ACC112 (cell line): ENCODE data around the gene CKS1B.

ENCODE experiments used
- H2AFZ ChIP-seq: fragments of 200-600 bp; sonication (generic); one replicate; pipeline ENCODE4 v1.6.0; 2017; ENCODE audit warnings: antibody characterized with exemption, low read length; ENCODE audit not compliant: unreplicated experiment
- H3K27ac ChIP-seq: fragments of 200-600 bp; sonication (generic); 2 replicates; pipeline ENCODE4 v1.5.1; 2014; ENCODE audit warnings: low read depth, mild to moderate bottlenecking, antibody characterized with exemption, low read length, moderate library complexity
- H3K27me3 ChIP-seq: fragments of 200-600 bp; sonication (generic); 2 replicates; pipeline ENCODE4 v1.6.1; 2014; ENCODE audit warnings: mild to moderate bottlenecking, antibody characterized with exemption, low read length, moderate library complexity, mixed read lengths; ENCODE audit not compliant: insufficient read depth
- H3K36me3 ChIP-seq: fragments of 200-600 bp; sonication (generic); 2 replicates; pipeline ENCODE4 v1.6.1; 2016; ENCODE audit warnings: mild to moderate bottlenecking, antibody characterized with exemption, low read length, moderate library complexity, mixed read lengths; ENCODE audit not compliant: insufficient read depth
- H3K4me1 ChIP-seq: fragments of 200-600 bp; sonication (generic); one replicate; pipeline ENCODE4 v1.6.1; 2016; ENCODE audit warnings: low read length, mixed read lengths; ENCODE audit not compliant: insufficient read depth, unreplicated experiment, control insufficient read depth
- H3K4me3 ChIP-seq: fragments of 200-600 bp; sonication (generic); 2 replicates; pipeline ENCODE4 v1.5.1; 2014; ENCODE audit warnings: mild to moderate bottlenecking, low read depth, low read length
- H3K79me2 ChIP-seq: fragments of 200-600 bp; sonication (generic); one replicate; pipeline ENCODE4 v1.6.0; 2016; ENCODE audit warnings: low read length; ENCODE audit not compliant: control insufficient read depth, unreplicated experiment, insufficient read depth

The CKS1B gene

DNA sequence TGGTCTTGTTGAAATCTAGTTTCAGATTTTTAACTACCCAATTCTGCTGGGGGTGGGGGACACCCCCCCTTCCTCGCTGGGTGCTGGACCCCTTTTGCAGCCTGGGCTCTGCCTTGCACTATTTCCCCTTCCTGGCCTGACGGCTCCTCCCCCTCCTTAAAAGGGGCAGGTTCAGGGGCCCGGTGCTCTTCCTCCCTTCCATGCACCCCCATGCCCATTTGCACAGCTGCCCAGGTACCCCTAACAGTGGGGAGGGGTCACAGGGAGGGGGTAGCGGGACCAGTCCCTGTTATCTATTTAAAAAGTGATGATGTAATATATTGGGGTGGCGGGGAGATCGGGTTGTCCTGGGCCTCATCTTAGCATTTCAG lies 43.5 kb downstream of the CKS1B start:
- Histone ChIP-seq H3K4me1 (peaks cover 28% of the 10 kb centered on the region), H3K36me3 (peaks cover 9% of the 10 kb centered on the region; the same call in 1 of the 2 replicates), H3K4me3 (peak overlapping the region; percentile 47), H3K79me2 (no peaks in the 10 kb centered on the region), H3K27ac (no peak overlapping the region; the same call in 1 of the 2 replicates), H3K27me3 (no peaks in the 10 kb centered on the region), H2AFZ (no peak overlapping the region)

DNA sequence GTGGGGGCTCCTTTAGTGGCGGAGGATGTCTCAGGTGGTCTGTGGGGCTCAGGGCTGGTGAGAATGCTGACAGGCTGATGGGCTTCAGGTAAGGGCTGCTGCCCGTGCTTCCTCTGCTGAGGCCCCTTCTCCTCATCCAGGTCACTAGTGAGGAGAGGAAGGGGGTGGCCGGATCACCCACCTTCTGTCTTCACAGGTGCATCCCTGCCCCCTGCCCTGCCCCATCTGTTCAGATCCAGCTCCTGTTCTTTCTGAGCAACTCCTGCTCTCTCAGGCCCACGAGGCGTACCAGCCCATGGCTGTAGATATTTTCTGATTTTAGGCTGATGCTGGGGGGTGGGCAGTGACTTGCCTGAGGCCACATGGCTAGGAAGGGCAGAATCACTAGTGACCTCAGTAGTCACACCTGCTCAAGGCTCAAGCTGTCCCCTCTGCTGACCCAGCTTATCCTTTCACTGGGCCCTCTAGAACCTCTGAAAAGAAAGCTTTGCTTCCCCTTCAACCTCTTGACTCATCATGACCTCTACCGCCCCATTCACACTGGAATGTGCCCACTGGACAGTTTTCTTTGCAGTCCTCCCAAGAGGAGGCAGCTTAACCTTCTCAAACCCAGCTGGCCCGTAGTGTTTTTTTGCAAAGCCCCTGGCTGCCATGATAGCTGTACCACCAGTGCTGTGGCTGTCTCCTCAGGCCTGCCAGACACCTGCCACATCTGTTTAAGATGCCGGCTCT lies 44.3 kb downstream of the CKS1B start:
- H3K27me3 ChIP-seq, result no peaks in the 10 kb centered on the region
- H3K79me2 ChIP-seq, result no peaks in the 10 kb centered on the region
- peaks cover 28% of the 10 kb centered on the region for H3K4me1 ChIP-seq
- peaks cover 9% of the 10 kb centered on the region; the same call in 1 of the 2 replicates for H3K36me3 ChIP-seq
- H3K27ac ChIP-seq, result no peak overlapping the region
- H3K4me3 ChIP-seq, result no peak overlapping the region
- no peak overlapping the region for H2AFZ ChIP-seq

GRCh38 chr1:155019377-155020245 lies 45.1 kb downstream of the CKS1B start:
- Histone ChIP-seq H3K27ac (no peak overlapping the region), H3K79me2 (no peaks in the 10 kb centered on the region), H3K36me3 (peaks cover 4% of the 10 kb centered on the region; the same call in 1 of the 2 replicates), H3K4me1 (peaks cover 28% of the 10 kb centered on the region), H2AFZ (no peak overlapping the region), H3K4me3 (no peak overlapping the region), H3K27me3 (no peaks in the 10 kb centered on the region)

DNA sequence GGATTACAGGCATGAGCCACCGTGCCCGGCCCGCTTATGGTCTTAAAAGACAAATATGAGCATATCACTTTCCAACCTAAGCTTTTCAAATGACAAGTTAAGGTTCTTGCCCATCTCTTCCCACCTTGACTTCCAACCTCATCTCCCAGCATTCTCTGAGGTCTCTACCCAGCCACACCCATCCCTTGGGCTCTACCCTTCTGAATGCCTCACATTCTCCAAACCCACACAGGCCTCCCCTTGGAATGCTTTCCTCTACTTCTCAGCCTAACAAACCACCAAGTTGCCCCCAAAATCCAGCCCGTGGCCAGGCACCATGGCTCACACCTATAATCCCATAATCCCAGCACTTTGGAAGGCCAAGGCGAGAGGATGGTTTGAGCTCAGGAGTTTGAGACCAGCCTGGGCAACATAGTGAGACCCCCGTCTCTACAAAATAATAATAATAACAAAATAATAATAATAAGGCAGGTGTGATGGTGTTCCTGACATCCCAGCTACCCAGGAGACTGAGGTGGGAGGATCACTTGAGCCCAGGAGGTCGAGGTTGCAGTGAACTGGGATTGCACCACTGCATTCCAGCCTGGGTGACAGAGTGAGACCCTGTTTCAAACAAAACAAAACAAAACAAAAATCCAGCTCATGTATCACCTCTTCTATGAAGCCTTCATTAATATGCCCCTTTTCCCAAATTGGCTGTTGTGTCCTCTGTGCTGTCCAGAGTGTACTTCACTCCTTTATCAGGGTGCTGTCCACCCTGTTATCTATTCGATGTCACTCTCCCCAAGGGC lies 47.9 kb downstream of the CKS1B start:
- Histone ChIP-seq H3K27me3 (no peaks in the 10 kb centered on the region), H3K36me3 (no peaks in the 10 kb centered on the region), H3K27ac (no peak overlapping the region), H3K4me1 (peaks cover 30% of the 10 kb centered on the region), H3K79me2 (no peaks in the 10 kb centered on the region), H3K4me3 (no peak overlapping the region), H2AFZ (no peak overlapping the region)

- Histone ChIP-seq H3K27me3 (no peaks in the 10 kb centered on the region), H3K4me3 (no peak overlapping the region), H3K27ac (no peak overlapping the region), H3K36me3 (no peaks in the 10 kb centered on the region), H3K4me1 (peaks cover 26% of the 10 kb centered on the region), H2AFZ (no peak overlapping the region), H3K79me2 (no peaks in the 10 kb centered on the region)
These were observed 48.4 kb downstream of the CKS1B start for GRCh38 chr1:155022927-155023236.

DNA sequence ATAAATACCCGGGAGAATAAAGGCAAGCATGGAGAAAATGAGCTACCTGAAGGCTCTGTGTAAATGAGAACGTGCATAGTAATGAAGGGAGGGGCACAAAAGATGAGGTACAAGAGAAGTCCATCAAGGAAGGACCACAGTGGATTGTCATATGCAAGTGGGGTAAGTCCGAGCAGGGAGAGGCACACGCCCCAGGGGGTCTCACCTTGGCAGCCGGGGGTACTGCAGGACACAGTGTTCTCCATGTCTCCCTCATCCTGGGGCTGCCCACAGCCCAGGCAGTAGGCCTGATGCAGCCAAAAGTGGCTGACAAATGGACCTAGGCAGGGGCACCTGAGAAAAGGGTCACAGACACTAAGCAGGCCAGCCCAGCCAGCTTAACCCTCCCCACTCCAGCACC lies 49.1 kb downstream of the CKS1B start:
- Histone ChIP-seq H3K36me3 (no peaks in the 10 kb centered on the region), H3K27ac (no peak overlapping the region), H3K4me3 (no peak overlapping the region), H2AFZ (no peak overlapping the region), H3K4me1 (peaks cover 19% of the 10 kb centered on the region), H3K79me2 (no peaks in the 10 kb centered on the region), H3K27me3 (no peaks in the 10 kb centered on the region)

DNA sequence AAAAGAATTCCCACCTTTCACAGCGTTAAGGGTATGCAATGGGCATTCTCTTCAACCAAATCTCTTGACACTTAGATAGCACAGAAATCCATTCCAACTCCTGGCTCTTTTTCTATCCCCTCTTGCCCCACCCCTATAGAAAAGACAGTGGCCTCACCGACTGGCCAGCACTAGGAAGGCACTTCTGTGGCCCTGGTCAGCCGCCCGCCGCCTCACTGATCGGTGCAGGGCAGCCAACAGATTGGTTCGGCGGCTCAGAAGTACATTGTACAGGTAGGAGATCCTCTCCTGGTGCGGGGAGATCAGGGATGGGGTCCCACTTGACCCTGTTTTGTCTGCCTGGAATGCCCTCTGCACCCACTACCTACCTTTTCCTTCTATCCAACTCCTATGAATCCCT lies 49.8 kb downstream of the CKS1B start:
- Histone ChIP-seq H3K36me3 (no peaks in the 10 kb centered on the region), H3K27ac (no peak overlapping the region), H3K4me1 (peaks cover 13% of the 10 kb centered on the region), H3K4me3 (no peak overlapping the region), H3K79me2 (no peaks in the 10 kb centered on the region), H2AFZ (no peak overlapping the region), H3K27me3 (no peaks in the 10 kb centered on the region)

GRCh38 chr1:155026154-155026553 lies 51.7 kb downstream of the CKS1B start:
- Histone ChIP-seq H3K27ac (no peak overlapping the region), H3K79me2 (no peaks in the 10 kb centered on the region), H3K36me3 (no peaks in the 10 kb centered on the region), H3K4me3 (no peak overlapping the region), H3K27me3 (no peaks in the 10 kb centered on the region), H3K4me1 (peaks cover 13% of the 10 kb centered on the region), H2AFZ (no peak overlapping the region)

DNA sequence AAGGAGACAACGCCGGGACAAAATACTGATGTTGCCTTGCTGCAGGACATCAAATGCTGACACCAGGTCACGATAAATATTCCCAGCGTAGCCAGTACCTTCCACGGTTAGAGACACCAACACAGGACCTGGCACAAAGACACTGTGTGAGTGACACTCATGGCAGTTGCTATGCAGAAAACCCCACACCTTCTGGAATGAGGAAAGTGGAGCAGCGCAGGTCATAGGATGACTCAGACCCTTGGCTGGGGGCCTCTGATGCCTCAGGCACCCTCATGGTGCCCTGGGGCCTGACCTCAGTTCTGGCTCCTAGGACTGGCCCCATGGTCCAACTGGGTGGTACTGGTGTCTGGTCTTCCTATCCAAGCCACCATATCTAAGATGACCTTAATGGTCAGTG lies 52.1 kb downstream of the CKS1B start:
- H3K4me3 ChIP-seq, result no peak overlapping the region
- H3K4me1 ChIP-seq, result peaks cover 13% of the 10 kb centered on the region
- no peak overlapping the region for H3K27ac ChIP-seq
- no peaks in the 10 kb centered on the region for H3K79me2 ChIP-seq
- H3K27me3 ChIP-seq, result no peaks in the 10 kb centered on the region
- H2AFZ ChIP-seq, result no peak overlapping the region
- H3K36me3 ChIP-seq, result no peaks in the 10 kb centered on the region
